WI38 (cell line): ENCODE results near the gene XYLT1.

Experiments
- H3K4me3 ChIP-seq: 2 replicates; pipeline ENCODE4 v1.5.1; 2011; ENCODE audit warnings: low read depth, mild to moderate bottlenecking, control low read depth, low read length
- TF ChIP-seq, protein P1 (sequence below): IDR thresholded peaks from 2 replicates; pipeline ENCODE4 v1.5.1; 2012; ENCODE audit warnings: low read depth, mild to moderate bottlenecking, control low read depth, low read length

XYLT1 gene

DNA sequence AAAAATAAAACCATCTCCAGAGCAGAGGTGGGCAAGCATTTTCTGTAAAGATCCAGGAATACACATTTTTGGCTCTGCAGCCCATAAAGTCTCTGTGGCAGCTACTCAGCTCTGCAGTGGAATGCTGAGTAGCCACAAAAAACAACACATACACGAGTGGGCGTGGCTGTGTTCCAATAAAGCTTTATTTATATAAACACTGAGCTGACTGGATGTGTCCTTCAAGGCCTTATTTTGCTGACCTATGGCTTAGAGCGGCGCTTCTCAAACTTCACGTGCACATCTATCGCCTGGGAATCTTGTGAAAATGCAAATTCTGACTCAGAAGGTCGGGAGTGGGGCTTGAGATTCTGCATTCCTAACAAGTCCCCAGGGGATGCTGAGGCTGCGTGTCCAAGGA lies 39.7 kb downstream of the XYLT1 start:
- TF ChIP-seq, protein P1, sequence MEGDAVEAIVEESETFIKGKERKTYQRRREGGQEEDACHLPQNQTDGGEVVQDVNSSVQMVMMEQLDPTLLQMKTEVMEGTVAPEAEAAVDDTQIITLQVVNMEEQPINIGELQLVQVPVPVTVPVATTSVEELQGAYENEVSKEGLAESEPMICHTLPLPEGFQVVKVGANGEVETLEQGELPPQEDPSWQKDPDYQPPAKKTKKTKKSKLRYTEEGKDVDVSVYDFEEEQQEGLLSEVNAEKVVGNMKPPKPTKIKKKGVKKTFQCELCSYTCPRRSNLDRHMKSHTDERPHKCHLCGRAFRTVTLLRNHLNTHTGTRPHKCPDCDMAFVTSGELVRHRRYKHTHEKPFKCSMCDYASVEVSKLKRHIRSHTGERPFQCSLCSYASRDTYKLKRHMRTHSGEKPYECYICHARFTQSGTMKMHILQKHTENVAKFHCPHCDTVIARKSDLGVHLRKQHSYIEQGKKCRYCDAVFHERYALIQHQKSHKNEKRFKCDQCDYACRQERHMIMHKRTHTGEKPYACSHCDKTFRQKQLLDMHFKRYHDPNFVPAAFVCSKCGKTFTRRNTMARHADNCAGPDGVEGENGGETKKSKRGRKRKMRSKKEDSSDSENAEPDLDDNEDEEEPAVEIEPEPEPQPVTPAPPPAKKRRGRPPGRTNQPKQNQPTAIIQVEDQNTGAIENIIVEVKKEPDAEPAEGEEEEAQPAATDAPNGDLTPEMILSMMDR = no peak
- no peak overlapping the region for H3K4me3 ChIP-seq

DNA sequence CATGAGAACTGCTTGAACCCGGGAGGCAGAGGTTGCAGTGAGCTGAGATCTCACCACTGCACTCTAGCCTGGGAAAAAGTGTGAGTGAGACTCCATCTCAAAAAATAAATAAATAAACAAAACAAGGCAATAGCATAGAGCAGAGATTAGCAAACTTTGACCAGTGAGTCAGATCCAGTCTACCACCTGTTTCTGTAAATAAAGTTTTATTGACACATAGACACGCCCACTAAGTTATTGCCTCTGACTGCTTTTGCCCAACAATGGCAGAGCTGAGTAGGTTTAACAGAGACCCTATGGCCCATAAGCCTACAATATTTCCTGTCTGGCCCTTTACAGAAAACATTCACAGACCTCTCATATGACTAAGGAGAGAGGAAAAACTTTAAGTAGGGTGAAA lies 44.3 kb downstream of the XYLT1 start:
- TF ChIP-seq, protein P1 = no peak
- no peak overlapping the region for H3K4me3 ChIP-seq

DNA sequence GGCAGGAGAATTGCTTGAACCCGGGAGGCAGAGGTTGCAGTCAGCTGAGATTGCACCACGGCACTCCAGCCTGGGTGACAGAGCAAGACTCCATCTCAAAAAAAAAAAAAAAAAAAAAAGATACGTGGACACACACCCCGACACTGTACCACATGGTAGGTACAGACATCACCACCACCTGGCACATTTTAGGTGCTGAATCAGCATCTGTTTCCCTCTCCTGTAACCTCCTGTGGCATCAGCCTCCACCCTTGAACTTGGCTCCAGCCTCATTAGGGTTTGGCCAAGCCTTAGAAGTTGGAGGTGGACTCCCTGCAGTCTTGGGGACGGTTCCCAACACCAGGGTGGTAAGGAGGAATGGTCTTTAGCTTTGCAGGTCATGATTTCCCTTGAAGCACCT lies 46.0 kb downstream of the XYLT1 start:
- TF ChIP-seq, protein P1 = no peak
- H3K4me3 ChIP-seq = no peak overlapping the region

DNA sequence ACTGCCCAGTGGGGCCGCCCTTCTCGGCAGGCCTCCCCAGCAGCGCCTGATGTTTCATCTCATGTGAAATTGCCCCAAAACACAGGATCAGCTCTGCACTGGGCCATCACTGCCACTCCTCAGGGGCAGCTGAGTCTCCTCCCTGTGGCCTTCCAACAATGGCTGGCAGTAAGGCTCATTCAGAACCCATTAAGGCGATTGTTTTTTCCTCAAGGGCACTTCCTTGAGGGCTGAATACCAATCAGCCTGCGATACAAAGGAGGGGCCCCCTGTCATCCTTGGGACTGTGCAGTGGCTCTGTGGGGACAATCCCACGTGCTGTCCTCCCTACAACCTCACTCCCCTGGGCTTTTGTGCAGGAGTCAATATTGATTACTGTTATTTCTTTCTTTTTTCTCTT lies 47.5 kb downstream of the XYLT1 start:
- H3K4me3 ChIP-seq = no peak overlapping the region
- TF ChIP-seq, protein P1 = no peak

DNA sequence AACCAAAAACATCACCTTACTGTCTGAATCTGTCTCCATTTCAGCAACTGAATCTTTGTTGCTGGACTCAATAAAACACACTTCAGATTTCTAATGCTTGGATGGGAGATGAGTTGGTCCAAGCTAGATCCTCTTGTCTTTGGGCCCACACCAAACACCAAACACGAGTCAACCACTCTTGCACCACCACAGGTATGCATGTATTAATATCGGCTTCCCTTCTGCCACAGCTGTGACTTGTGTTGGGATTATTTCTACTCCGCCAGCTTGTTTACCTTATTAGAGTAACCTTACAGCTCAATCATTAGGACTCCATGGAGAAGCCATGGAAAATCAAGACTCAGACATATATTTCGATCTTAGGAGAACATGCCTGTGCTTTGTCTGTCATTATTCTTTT lies 49.9 kb downstream of the XYLT1 start:
- TF ChIP-seq, protein P1 = no peak
- no peak overlapping the region for H3K4me3 ChIP-seq

DNA sequence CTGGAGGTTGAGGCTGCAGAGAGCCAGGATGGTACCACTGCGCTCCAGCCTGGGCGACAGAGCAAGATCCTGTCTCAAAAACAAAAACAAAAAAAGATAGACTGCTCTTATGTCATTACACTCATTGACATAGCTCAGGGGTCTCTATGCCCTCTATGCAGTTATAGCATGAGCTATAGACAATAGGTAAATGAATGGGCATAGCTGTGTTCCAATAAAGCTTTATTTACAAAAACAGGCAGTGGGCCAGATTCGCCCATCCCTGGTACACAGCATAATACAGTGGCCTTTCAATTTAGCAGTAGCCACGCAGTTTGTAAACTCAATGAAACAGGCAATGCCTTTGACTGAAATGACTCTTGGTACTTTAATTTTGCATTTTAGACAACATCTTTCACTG lies 51.5 kb downstream of the XYLT1 start:
- TF ChIP-seq, protein P1 = no peak
- H3K4me3 ChIP-seq = no peak overlapping the region

DNA sequence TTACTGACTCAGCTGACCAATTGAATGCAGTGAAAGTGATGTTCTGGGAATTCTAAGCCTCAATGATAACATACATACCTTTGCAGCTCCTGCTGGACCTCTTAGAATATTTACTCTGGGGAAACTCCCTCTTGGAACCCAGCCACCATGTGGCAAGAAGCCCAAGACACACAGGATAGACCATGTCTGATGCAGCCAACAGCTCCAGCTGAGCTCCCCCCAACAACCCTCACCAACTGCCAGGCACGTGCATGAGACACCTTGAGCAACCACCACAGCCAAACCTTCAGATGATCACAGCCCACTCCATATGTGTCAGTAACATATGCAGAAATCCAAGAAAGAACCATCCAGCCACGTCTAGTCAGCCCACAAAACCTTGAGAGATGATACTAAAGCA lies 53.0 kb downstream of the XYLT1 start:
- H3K4me3 ChIP-seq = no peak overlapping the region
- TF ChIP-seq, protein P1 = no peak
